A549 treated with Hydrocortisone at 1 μM for 4 hours (cell line): ENCODE results near the gene DENND1C. TPM values are rescaled to one million over a fixed set of nuclear protein-coding genes. Genes with fewer than 3 reads are reported as not detected.

ENCODE experiments used
- total RNA-seq: library from RNA; stranded (reverse); fragments of 200-300 nt; extraction: Qiagen RNA extraction; gene quantifications from 5 replicates; pipeline ENCODE4 v1.2.3, GENCODE V29; 2022

Gene DENND1C, protein sequence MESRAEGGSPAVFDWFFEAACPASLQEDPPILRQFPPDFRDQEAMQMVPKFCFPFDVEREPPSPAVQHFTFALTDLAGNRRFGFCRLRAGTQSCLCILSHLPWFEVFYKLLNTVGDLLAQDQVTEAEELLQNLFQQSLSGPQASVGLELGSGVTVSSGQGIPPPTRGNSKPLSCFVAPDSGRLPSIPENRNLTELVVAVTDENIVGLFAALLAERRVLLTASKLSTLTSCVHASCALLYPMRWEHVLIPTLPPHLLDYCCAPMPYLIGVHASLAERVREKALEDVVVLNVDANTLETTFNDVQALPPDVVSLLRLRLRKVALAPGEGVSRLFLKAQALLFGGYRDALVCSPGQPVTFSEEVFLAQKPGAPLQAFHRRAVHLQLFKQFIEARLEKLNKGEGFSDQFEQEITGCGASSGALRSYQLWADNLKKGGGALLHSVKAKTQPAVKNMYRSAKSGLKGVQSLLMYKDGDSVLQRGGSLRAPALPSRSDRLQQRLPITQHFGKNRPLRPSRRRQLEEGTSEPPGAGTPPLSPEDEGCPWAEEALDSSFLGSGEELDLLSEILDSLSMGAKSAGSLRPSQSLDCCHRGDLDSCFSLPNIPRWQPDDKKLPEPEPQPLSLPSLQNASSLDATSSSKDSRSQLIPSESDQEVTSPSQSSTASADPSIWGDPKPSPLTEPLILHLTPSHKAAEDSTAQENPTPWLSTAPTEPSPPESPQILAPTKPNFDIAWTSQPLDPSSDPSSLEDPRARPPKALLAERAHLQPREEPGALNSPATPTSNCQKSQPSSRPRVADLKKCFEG
- total RNA-seq = 0.13 to 0.25 TPM (median 0.21 TPM) in 5 replicates

DNA sequence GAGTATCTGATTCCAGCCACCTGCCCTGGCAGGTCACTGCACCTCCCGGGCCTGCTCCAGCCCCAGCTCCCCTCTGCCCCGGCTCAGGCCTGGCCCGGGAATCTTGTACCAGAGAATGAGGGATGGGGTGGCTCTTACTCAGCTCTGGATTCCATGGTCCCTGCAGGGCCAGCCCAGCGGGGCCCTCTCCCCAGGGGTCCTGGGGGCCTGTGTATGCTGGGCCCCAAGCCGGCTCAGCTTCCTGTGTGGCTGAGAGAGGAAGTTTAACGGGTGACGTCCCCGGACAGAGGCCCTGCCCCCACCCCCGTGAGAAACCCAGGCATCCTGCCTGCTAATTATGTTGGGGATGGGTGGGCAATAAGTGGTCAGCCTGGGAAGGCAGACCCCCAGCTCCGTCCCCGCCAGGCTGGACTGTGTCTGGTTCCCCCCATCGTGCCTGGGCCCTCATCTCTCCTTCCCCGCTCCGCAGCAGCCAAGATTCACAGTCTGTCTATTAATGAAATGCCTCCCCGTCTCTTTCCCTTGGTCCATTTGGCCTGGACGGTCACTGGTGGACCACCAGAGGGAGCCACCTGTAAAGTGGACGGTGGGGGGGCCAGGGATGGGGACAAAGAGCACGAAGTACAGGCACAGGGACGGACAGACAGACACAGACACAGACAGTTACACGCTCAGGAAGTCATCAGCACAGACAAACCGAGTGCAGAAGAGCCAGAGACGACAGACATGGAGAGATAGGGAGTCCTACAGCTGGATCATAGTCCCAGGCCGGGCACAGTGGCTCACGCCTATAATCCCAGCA, at the start of gene DENND1C:
Gene DENND1C (minus strand): TSS at position 247 of the 802 bp plus-strand sequence. CDS start 92 bp downstream, at position 155.

DNA sequence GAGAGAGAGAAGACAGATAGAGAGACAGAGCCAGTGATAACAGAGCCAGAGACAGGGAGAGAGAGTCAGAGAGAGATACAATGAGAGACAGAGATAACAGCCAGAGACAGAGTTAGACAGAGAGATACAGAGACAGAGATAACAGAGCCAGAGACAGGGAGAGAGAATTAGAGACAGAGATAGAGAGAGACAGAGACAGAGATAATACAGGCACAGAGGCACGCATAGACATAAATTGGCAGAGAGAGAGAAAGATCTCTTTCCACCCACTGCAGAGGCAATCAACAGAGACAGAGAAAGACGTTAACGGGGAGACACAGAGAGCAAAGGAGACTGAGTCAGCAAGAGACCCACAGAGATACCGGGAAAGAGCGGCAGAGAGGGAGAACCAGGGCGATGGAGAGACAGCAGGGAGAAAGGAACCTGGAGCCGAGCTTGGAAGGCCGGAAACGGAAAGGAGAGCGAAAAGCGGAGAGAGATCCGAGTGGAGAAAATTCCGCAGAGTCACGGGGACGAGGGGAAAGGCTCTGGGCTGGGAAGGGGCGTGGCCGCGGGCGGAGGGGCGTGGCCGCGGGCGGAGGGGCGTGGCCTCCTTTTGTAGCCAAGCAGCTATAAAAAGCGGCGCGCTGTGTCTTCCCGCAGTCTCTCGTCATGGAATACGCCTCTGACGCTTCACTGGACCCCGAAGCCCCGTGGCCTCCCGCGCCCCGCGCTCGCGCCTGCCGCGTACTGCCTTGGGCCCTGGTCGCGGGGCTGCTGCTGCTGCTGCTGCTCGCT, 49.0 kb upstream of the DENND1C start, which contains the start of gene TNFSF9:
Gene TNFSF9 (plus strand): TSS at position 641 of the 777 bp plus-strand sequence. CDS start 11 bp downstream, at position 652.

DNA sequence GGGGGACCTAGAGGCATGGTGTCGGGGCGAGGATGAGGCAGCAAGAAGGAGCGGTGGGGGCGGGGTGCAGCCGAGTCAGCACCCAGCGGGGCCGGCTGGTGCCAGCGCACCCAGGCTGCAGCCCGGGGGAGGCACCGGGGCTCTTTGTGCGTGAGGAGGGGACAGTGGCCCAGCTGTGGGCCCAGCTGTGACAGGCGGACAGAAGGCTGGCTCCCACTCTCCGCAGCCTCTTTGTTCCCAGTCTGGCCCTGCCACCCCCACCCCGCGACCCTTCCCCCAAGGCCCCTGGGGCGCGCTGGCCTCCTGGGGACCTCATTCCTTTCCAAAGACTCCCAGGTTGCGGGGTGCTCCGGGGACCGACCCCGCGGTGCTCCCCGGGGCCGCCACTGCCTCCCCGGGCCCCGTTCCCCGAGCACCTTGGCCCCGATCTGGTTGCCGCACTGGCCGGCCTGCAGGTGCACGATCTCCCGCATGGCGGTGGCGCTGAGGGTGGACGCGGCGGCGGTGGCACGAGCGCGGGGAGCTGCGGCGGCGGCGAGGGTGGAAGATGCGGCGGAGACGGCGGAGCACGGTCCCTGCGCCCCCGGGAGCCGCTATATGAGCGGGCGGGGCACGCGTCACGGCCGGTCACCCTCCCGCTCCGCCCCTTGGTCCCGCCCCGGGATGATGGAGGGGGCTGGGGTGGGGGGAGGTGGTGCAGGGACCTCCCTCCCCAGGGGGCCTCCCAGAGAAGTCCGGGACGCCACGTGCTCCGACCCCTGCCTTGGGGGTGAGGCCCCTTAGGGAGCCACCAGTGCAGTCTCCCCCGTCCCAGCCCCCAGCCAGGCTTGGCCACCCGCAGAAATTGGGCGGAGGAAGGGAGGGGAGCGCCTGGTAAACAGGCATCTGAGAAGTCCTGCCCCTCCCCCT, 20.4 kb upstream of the DENND1C start, which contains the start of gene TUBB4A:
Gene TUBB4A (minus strand): TSS at position 570 of the 909 bp plus-strand sequence. CDS start 97 bp downstream, at position 473.

DNA sequence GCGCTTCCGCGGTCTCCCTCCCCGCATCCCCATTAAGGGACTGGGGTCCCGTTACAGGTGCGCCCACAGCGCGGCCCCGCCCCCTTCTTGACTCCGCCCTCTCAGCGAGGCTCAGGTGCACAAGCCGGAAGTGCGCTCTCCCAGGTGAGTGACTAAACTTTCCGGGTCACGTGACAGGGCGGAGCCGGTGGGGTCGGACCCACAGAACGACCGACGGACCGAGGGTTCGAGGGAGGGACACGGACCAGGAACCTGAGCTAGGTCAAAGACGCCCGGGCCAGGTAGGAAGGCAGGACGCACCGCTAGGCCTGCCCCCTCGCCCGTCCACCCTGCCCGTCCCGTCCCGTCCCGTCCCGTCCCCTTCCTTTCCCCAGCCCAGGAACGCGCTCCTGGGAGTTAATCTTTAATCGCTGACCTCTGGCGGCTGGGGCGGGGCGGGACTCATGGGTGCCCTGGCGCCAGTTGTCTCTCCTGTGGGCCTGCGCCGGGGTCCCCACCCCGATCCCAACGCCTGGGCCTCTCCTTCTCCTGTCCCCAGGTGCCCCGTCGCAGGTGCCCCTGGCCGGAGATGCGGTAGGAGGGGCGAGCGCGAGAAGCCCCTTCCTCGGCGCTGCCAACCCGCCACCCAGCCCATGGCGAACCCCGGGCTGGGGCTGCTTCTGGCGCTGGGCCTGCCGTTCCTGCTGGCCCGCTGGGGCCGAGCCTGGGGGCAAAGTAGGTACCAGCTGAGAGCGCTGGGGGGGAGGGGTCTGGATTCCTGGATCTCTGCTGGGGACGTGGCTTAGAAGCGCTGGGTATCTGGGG, 17.3 kb downstream of the DENND1C start, which contains the start of gene CRB3:
Gene CRB3 (plus strand): TSS at position 202 of the 804 bp plus-strand sequence. CDS start 431 bp downstream, at position 633.

DNA sequence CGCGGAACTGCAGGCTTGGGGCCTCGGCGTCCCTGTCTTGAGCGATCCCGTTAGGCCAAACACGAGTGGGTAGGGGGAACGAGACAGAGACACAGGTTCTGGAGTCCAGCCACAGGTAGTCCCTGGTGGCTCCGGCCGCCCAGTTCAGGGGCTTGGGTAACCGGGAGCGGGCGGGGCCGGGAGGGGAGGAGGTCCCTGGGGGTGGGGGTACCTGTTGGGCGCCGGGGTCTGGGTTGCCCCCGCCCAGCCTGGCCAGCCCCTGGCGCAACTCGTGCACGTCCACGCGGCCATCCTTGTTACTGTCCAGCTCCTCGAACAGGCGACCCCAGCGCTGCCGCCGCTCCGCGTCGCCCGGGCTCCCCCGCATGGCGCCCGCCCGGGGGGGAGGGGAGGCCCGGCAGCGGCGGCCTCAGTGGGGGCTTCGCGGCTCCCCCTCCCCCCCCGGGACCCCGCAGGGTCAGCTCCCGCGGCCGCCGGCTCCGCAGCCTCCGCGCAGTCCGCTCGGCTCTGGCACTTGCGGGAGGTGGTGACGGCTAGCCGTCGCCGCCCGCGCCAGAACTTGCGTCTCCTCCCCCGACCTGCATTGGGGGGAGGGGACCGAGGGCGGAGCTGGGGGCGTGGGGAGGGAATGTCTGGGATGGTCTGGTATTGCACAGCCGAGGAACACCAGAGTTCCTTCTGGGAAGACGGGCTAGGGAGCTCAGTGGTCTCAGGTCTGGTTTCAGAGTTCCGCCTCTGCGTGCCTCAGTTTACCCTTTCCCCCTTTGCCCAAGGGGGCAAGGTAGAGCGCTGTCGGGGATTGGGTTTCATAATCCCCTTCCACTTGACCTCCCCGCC, 22.1 kb downstream of the DENND1C start, which contains the start of gene SLC25A23:
Gene SLC25A23 (minus strand): TSS at position 531 of the 837 bp plus-strand sequence. CDS start 164 bp downstream, at position 367.

DNA sequence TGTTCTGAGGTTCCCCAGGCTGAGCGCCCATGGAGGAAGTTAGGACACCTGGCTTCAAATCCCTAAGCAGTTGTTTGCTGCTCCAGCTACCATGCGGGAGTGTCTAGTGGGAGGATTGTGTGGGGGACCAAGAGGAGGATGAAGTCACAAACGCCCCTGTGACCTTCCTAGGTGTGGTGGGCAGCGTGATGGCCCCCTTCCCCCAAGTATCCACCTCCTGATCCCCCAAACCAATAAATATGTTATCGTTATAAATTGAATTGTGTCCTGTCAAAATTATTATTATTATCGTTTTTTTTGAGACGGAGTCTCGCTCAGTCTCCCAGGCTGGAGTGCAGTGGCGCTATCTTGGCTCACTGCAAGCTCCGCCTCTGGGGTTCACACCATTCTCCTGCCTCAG, 47.9 kb downstream of the DENND1C start, which contains the start of gene SLC25A41:
Gene SLC25A41 (minus strand): TSS at position 101 of the 400 bp plus-strand sequence. CDS start 70 bp downstream, at position 31.

DNA sequence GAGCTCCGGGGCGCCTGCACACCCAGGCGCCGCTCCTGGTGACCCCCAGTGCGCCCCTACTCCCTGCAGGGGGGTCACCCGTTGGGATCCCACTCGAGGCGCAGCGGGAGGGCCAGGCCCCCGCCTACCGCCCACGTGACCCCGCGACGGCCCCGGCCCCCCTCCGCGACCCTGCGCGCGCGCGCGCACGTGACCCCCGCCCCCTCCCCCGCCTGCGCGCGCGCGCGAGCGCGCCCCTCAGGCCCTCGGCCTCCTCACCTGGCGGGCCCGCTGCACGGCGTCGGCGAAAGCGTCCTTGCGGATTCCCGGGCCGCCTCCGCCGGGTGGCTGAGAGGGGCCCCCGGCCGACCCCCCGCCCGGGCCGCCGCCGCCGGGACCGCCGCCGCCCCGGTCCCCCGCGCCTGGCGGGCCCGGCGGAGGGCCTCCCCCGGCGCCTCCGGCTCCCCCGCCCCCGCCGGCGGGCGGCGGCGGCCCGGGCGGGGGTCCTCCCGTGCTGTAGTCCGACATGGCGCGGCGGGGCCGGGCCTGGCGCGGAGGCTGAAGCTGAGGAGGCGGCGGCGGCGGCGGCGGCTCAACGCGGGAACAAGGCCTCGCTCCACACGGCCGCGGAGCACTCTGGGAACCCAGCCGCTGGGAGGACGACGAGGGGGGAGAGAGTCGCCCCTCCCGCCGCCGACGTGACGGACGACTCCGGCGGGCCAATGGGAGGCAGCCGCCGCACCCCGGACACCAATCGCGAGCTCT, 57.2 kb downstream of the DENND1C start, which contains the start of gene KHSRP:
Gene KHSRP (minus strand): TSS at position 617 of the 744 bp plus-strand sequence. CDS start 110 bp downstream, at position 507.

Other genes starting within 250 kb of the DENND1C start
- gene MLLT1, start 201.8 kb downstream of the DENND1C start, total RNA-seq = 19.5 to 21.6 TPM (median 20.5 TPM) in 5 replicates
- not detected in 5 replicates for gene ACER1, start 148.2 kb downstream of the DENND1C start, total RNA-seq
- 41.0 to 77.7 TPM (median 72.0 TPM) in 5 replicates for gene CLPP, start 120.3 kb downstream of the DENND1C start, total RNA-seq
- gene ALKBH7, start 109.0 kb downstream of the DENND1C start, total RNA-seq = 14.2 to 39.7 TPM (median 37.3 TPM) in 5 replicates
- 0.46 to 1.0 TPM (median 0.77 TPM) in 5 replicates for gene PSPN, start 105.9 kb downstream of the DENND1C start, total RNA-seq
- gene GTF2F1, start 88.6 kb downstream of the DENND1C start, total RNA-seq = 53.0 to 62.0 TPM (median 54.9 TPM) in 5 replicates
- 179 to 222 TPM (median 196 TPM) in 5 replicates for gene KHSRP, start 57.0 kb downstream of the DENND1C start, total RNA-seq
- 0.08 to 0.13 TPM (median 0.12 TPM) in 3 of 5 replicates, not detected in the others for gene SLC25A41, start 48.0 kb downstream of the DENND1C start, total RNA-seq
- gene SLC25A23, start 22.0 kb downstream of the DENND1C start, total RNA-seq = 17.5 to 20.9 TPM (median 18.9 TPM) in 5 replicates
- 3.1 to 4.6 TPM (median 4.2 TPM) in 5 replicates for gene CRB3, start 17.5 kb downstream of the DENND1C start, total RNA-seq
- 6.0 to 7.4 TPM (median 6.6 TPM) in 5 replicates for gene TUBB4A, start 20.5 kb upstream of the DENND1C start, total RNA-seq
- gene TNFSF9, start 49.2 kb upstream of the DENND1C start, total RNA-seq = 2.3 to 4.8 TPM (median 4.5 TPM) in 5 replicates
- 11.4 to 24.9 TPM (median 21.6 TPM) in 5 replicates for gene CD70, start 109.4 kb upstream of the DENND1C start, total RNA-seq
- gene TNFSF14, start 188.4 kb upstream of the DENND1C start, total RNA-seq = 0.05 to 0.17 TPM (median 0.13 TPM) in 5 replicates
- gene C3, start 238.9 kb upstream of the DENND1C start, total RNA-seq = 42.5 to 51.0 TPM (median 48.8 TPM) in 5 replicates